Fibroblast of mammary gland (primary cell): ENCODE data around the gene SYP.
"Not testable (repeated sequence)": the region's sequence is repeated elsewhere in the genome, so short reads cannot be mapped to it uniquely, and the experiment has no call there.

Experiments used
- DNase-seq: peaks from one replicate; pipeline ENCODE4 v3.0.0-alpha.2; 2010; ENCODE audit warnings: low read depth
- H3K4me3 ChIP-seq: 2 replicates; pipeline ENCODE4 v1.5.1; 2011; ENCODE audit warnings: low read depth, mild to moderate bottlenecking, low read length, moderate library complexity; ENCODE audit not compliant: control insufficient read depth
- CTCF ChIP-seq: conservative IDR thresholded peaks from 2 replicates; pipeline ENCODE4 v1.5.1; 2011; ENCODE audit warnings: low read depth, low read length, inconsistent platforms; ENCODE audit not compliant: control insufficient read depth, insufficient read depth

Gene SYP

GRCh38 chrX:49142264-49142663 lies 57.7 kb downstream of the SYP start:
- not testable (repeated sequence) for DNase-seq, H3K4me3 ChIP-seq
- TF ChIP-seq CTCF, result peak; percentile 33

GRCh38 chrX:49139713-49140112 lies 60.3 kb downstream of the SYP start:
- H3K4me3 ChIP-seq, result no peak overlapping the region
- TF ChIP-seq CTCF, result no peak
- no peak for DNase-seq
